ENCODE measurements around the gene HNRNPC. TPM values are rescaled to one million over a fixed set of nuclear protein-coding genes. Genes with fewer than 3 reads are reported as not detected.
"Not testable (repeated sequence)": the region's sequence is repeated elsewhere in the genome, so short reads cannot be mapped to it uniquely, and the experiment has no call there.

HNRNPC gene
- total and polyA plus RNA-seq, 10 of the 15 experiments (the other 5 are each of a cell fraction or from before 2014, with no cell fraction given), result 679 to 1,492 (median 1,262) TPM

DNA sequence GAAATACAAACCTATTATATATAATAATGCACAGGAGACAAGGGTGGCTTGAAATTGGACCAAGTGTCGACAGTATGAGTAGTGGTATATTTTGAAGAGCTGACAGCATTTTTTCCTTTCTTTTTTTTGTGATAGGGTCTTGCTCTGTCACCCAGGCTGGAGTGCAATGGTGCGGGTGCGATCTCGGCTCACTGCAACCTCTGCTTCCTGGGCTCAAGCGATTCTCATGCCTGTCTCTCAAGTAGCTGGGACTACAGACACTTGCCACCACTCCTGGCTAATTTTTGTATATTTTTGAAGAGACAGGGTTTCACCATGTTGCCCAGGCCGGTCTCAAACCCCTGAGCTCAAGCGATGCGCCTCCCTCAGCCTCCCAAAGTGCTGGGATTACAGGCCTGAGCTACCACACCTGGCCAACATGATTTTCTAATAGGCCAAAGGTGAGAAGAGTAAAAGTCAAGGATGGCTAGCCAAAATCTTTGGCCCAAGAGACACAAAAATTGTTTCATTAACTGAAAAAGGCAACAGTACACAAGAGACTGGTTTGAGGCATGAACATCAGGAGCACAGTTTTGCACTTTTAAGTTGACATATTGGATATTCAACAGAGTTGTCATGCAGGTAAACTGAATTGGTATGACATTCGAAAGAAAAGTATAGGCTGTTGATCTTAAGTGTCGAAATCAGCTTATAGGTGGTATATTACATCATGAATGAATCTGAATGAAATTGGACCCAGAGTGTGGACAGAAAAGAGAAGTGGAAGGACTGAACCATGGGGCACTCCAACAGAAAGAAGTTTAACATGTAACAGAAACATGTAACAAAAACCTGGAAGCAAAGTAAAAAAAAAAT is 12.5 kb downstream of the HNRNPC start:
- Histone ChIP-seq H2AFZ (ENCODE audit: control insufficient read depth, low read depth, low read length) (no peak overlapping the region), H3K79me2 (ENCODE audit: control insufficient read depth, insufficient read depth, low read length) (peaks cover 94% of the 10 kb centered on the region), H3K27me3 (replicated peaks in 1 of 2; ENCODE audit: control insufficient read depth in 2 of 2, insufficient read depth in 2 of 2, low read length in 1 of 2) (no peaks in the 10 kb centered on the region), H4K20me1 (ENCODE audit: control insufficient read depth, insufficient read depth) (peaks cover 11% of the 10 kb centered on the region), H3K9ac (ENCODE audit: control insufficient read depth, insufficient read depth, low read length) (no peak overlapping the region), H3K4me3 (peak overlapping the region; percentile 27; the same call in 1 of the 2 replicates), H3K4me2 (ENCODE audit: control insufficient read depth, insufficient read depth) (peak overlapping the region; percentile 56; the same call in 1 of the 2 replicates), H3K9me3 (replicated peaks; ENCODE audit: control insufficient read depth, insufficient read depth, low read length) (no peaks in the 10 kb centered on the region), H3K36me3 (ENCODE audit: control insufficient read depth in 2 of 2, insufficient read depth in 2 of 2, low read length in 1 of 2) (peaks cover 7 to 37% of the 10 kb centered on the region in 2 experiments), H3K27ac (ENCODE audit: control insufficient read depth, insufficient read depth) (no peak overlapping the region), H3K4me1 (ENCODE audit: control insufficient read depth, insufficient read depth, low read length) (0 out of 2 replicates have a peak, but pooled peaks cover 4% of the 10 kb centered on the region)
- FAIRE-seq (no peak), ATAC-seq (peak; percentile 11; the same call in 2 of the 3 replicates), DNase-seq (ENCODE audit: low read depth, low spot score) (no peak)
- TF ChIP-seq SPI1 (IDR thresholded peaks at IDR 0.05; ENCODE audit: borderline replicate concordance, insufficient read depth, low read depth, low read length), result peak; percentile 30; the same call in 1 of the 2 replicates
- no peak for TF ChIP-seq MXI1 (IDR thresholded peaks at IDR 0.05; ENCODE audit: low read depth, low read length)
- 0 out of 2 replicates have a peak, but pooled peaks have one; percentile 17 for TF ChIP-seq ZBED1 (IDR thresholded peaks at IDR 0.05; ENCODE audit: borderline replicate concordance)
- 65% methylated on average over 10 of the region's 10 CpGs for WGBS (ENCODE audit: insufficient coverage, insufficient replicate concordance, low lambda C conversion rate, missing lambda C conversion rate)
- intact Hi-C loops (cut with micrococcal nuclease; ENCODE audit: unreplicated experiment), result no loop called here
- POLR2A ChIA-PET, result interaction anchor here (0.6 to 1.4 kb wide), 7 partner anchors 10 to 52 kb away, joined by 3 to 5 read pairs (median 4); no protein-coding TSS in a partner anchor
- in situ Hi-C loops (cut with MboI), result no loop called here
- CTCF ChIA-PET, result interaction anchor here (0.9 to 2.1 kb wide), 9 partner anchors 8 to 242 kb away, joined by 3 to 11 read pairs (median 4); no protein-coding TSS in a partner anchor
- SMC1A ChIA-PET (ENCODE audit: uncharacterized antibody, unreplicated experiment), result interaction anchor here (0.7 to 3.6 kb wide), 10 partner anchors 8 to 134 kb away, joined by 3 to 21 read pairs (median 4); no protein-coding TSS in a partner anchor
- no TSS peak for BruUV-seq (replicated peaks)
- RAD21 ChIA-PET (ENCODE audit: unreplicated experiment), result interaction anchor here (0.6 to 1.6 kb wide), 2 partner anchors 9 to 22 kb away, joined by 3 to 4 read pairs; no protein-coding TSS in a partner anchor

- TF ChIP-seq POLR2AphosphoS5 (IDR thresholded peaks at IDR 0.05; ENCODE audit: low read length), result peak; percentile 63; the same call in 1 of the 2 replicates
- ATAC-seq; H3K9ac ChIP-seq (ENCODE audit: control insufficient read depth, insufficient read depth, low read length); H2AFZ ChIP-seq (ENCODE audit: control insufficient read depth, low read depth, low read length); H3K4me3 ChIP-seq; H3K27ac ChIP-seq (ENCODE audit: control insufficient read depth, insufficient read depth); FAIRE-seq; DNase-seq (ENCODE audit: low read depth, low spot score); intact Hi-C loops (cut with micrococcal nuclease; ENCODE audit: unreplicated experiment); in situ Hi-C loops (cut with MboI); H3K27me3 ChIP-seq (replicated peaks in 1 of 2; ENCODE audit: control insufficient read depth in 2 of 2, insufficient read depth in 2 of 2, low read length in 1 of 2); H3K9me3 ChIP-seq (replicated peaks; ENCODE audit: control insufficient read depth, insufficient read depth, low read length); BruUV-seq (replicated peaks); H3K4me1 ChIP-seq (ENCODE audit: control insufficient read depth, insufficient read depth, low read length): not testable (repeated sequence)
- H3K79me2 ChIP-seq (ENCODE audit: control insufficient read depth, insufficient read depth, low read length), result peaks cover 94% of the 10 kb centered on the region
- peak overlapping the region; percentile 38; the same call in 1 of the 2 replicates for H3K4me2 ChIP-seq (ENCODE audit: control insufficient read depth, insufficient read depth)
- WGBS (ENCODE audit: insufficient coverage, insufficient replicate concordance, low lambda C conversion rate, missing lambda C conversion rate), result 66% methylated on average over 8 of the region's 8 CpGs
- peaks cover 9 to 39% of the 10 kb centered on the region in 2 experiments for H3K36me3 ChIP-seq (ENCODE audit: control insufficient read depth in 2 of 2, insufficient read depth in 2 of 2, low read length in 1 of 2)
- ChIA-PET SMC1A (ENCODE audit: uncharacterized antibody, unreplicated experiment) (interaction anchor here (0.7 to 3.6 kb wide), 7 partner anchors 9 to 134 kb away, joined by 3 to 21 read pairs (median 7); no protein-coding TSS in a partner anchor), RAD21 (ENCODE audit: unreplicated experiment) (interaction anchor here (0.7 to 1.6 kb wide), 4 partner anchors 8 to 12 kb away, joined by 3 to 7 read pairs (median 4); no protein-coding TSS in a partner anchor), CTCF (interaction anchor here (1.2 kb wide), 1 partner anchor 9 kb away, joined by 4 read pairs; no protein-coding TSS in a partner anchor), POLR2A (interaction anchor here (0.5 to 1.4 kb wide), 5 partner anchors 11 to 108 kb away, joined by 4 to 5 read pairs (median 4); no protein-coding TSS in a partner anchor)
- peaks cover 17% of the 10 kb centered on the region for H4K20me1 ChIP-seq (ENCODE audit: control insufficient read depth, insufficient read depth)
Observed at GRCh38 chr14:21256102-21256447, 13.2 kb downstream of the HNRNPC start.

Data from GM12878 (cell line).